Measurements from ENCODE around the gene CD38.
"Not testable (repeated sequence)": the region's sequence is repeated elsewhere in the genome, so short reads cannot be mapped to it uniquely, and the experiment has no call there.

The CD38 gene

GRCh38 chr4:15837591-15837990 is 59.5 kb downstream of the CD38 start:
- H3K27ac ChIP-seq (ENCODE audit: low read length) = no peak overlapping the region
- no CpG with 5 or more reads among the region's 1 CpG for WGBS (ENCODE audit: insufficient coverage, insufficient read length)
- H3K36me3 ChIP-seq (ENCODE audit: control insufficient read depth, insufficient read depth, low read length) = no peaks in the 10 kb centered on the region
- H3K4me1 ChIP-seq (ENCODE audit: control insufficient read depth, insufficient read depth, low read length) = no peaks in the 10 kb centered on the region
- no peaks in the 10 kb centered on the region for H3K27me3 ChIP-seq (ENCODE audit: control insufficient read depth, insufficient read depth, low read length)
- no peak for DNase-seq (ENCODE audit: low read depth, low spot score)
- H3K9me3 ChIP-seq (ENCODE audit: control insufficient read depth, insufficient read depth, low read length) = no peaks in the 10 kb centered on the region
- no peak overlapping the region for H3K4me3 ChIP-seq (ENCODE audit: low read length)

- not testable (repeated sequence) for H3K4me3 ChIP-seq (ENCODE audit: low read length); H3K27ac ChIP-seq (ENCODE audit: low read length); H3K27me3 ChIP-seq (ENCODE audit: control insufficient read depth, insufficient read depth, low read length); H3K36me3 ChIP-seq (ENCODE audit: control insufficient read depth, insufficient read depth, low read length); H3K4me1 ChIP-seq (ENCODE audit: control insufficient read depth, insufficient read depth, low read length); H3K9me3 ChIP-seq (ENCODE audit: control insufficient read depth, insufficient read depth, low read length); DNase-seq (ENCODE audit: low read depth, low spot score)
- no CpG with 5 or more reads among the region's 16 CpGs for WGBS (ENCODE audit: insufficient coverage, insufficient read length)
Measured at GRCh38 chr4:15841194-15841730, 63.1 kb downstream of the CD38 start.

GRCh38 chr4:15847746-15848145 is 69.6 kb downstream of the CD38 start:
- WGBS (ENCODE audit: insufficient coverage, insufficient read length) = no CpG with 5 or more reads among the region's 2 CpGs
- Histone ChIP-seq H3K4me1 (ENCODE audit: control insufficient read depth, insufficient read depth, low read length) (no peaks in the 10 kb centered on the region), H3K4me3 (ENCODE audit: low read length) (no peak overlapping the region), H3K9me3 (ENCODE audit: control insufficient read depth, insufficient read depth, low read length) (no peaks in the 10 kb centered on the region), H3K27ac (ENCODE audit: low read length) (no peak overlapping the region), H3K27me3 (ENCODE audit: control insufficient read depth, insufficient read depth, low read length) (no peaks in the 10 kb centered on the region), H3K36me3 (ENCODE audit: control insufficient read depth, insufficient read depth, low read length) (no peaks in the 10 kb centered on the region)
- no peak for DNase-seq (ENCODE audit: low read depth, low spot score)

- Histone ChIP-seq H3K4me3 (ENCODE audit: low read length) (no peak overlapping the region), H3K4me1 (ENCODE audit: control insufficient read depth, insufficient read depth, low read length) (no peaks in the 10 kb centered on the region), H3K36me3 (ENCODE audit: control insufficient read depth, insufficient read depth, low read length) (no peaks in the 10 kb centered on the region), H3K9me3 (ENCODE audit: control insufficient read depth, insufficient read depth, low read length) (no peaks in the 10 kb centered on the region), H3K27me3 (ENCODE audit: control insufficient read depth, insufficient read depth, low read length) (no peaks in the 10 kb centered on the region), H3K27ac (ENCODE audit: low read length) (no peak overlapping the region)
- no CpG with 5 or more reads among the region's 10 CpGs for WGBS (ENCODE audit: insufficient coverage, insufficient read length)
- no peak for DNase-seq (ENCODE audit: low read depth, low spot score)
Measured at GRCh38 chr4:15848191-15848842, 70.2 kb downstream of the CD38 start.

GRCh38 chr4:15851969-15852368 is 73.8 kb downstream of the CD38 start:
- H3K4me3 ChIP-seq (ENCODE audit: low read length) = no peak overlapping the region
- H3K36me3 ChIP-seq (ENCODE audit: control insufficient read depth, insufficient read depth, low read length) = no peaks in the 10 kb centered on the region
- H3K27ac ChIP-seq (ENCODE audit: low read length) = no peak overlapping the region
- H3K9me3 ChIP-seq (ENCODE audit: control insufficient read depth, insufficient read depth, low read length) = no peaks in the 10 kb centered on the region
- DNase-seq (ENCODE audit: low read depth, low spot score) = no peak
- no CpG with 5 or more reads among the region's 6 CpGs for WGBS (ENCODE audit: insufficient coverage, insufficient read length)
- H3K27me3 ChIP-seq (ENCODE audit: control insufficient read depth, insufficient read depth, low read length) = no peaks in the 10 kb centered on the region
- no peaks in the 10 kb centered on the region for H3K4me1 ChIP-seq (ENCODE audit: control insufficient read depth, insufficient read depth, low read length)

- no peak for DNase-seq (ENCODE audit: low read depth, low spot score)
- H3K27me3 ChIP-seq (ENCODE audit: control insufficient read depth, insufficient read depth, low read length) = no peaks in the 10 kb centered on the region
- H3K4me1 ChIP-seq (ENCODE audit: control insufficient read depth, insufficient read depth, low read length) = no peaks in the 10 kb centered on the region
- H3K4me3 ChIP-seq (ENCODE audit: low read length) = no peak overlapping the region
- WGBS (ENCODE audit: insufficient coverage, insufficient read length) = no CpG with 5 or more reads among the region's 9 CpGs
- H3K9me3 ChIP-seq (ENCODE audit: control insufficient read depth, insufficient read depth, low read length) = no peaks in the 10 kb centered on the region
- no peak overlapping the region for H3K27ac ChIP-seq (ENCODE audit: low read length)
- H3K36me3 ChIP-seq (ENCODE audit: control insufficient read depth, insufficient read depth, low read length) = no peaks in the 10 kb centered on the region
Measured at GRCh38 chr4:15852524-15852923, 74.4 kb downstream of the CD38 start.

GRCh38 chr4:15853345-15853744 is 75.2 kb downstream of the CD38 start:
- Histone ChIP-seq H3K27ac (ENCODE audit: low read length) (no peak overlapping the region), H3K4me1 (ENCODE audit: control insufficient read depth, insufficient read depth, low read length) (no peaks in the 10 kb centered on the region), H3K36me3 (ENCODE audit: control insufficient read depth, insufficient read depth, low read length) (no peaks in the 10 kb centered on the region), H3K27me3 (ENCODE audit: control insufficient read depth, insufficient read depth, low read length) (no peaks in the 10 kb centered on the region), H3K9me3 (ENCODE audit: control insufficient read depth, insufficient read depth, low read length) (no peaks in the 10 kb centered on the region), H3K4me3 (ENCODE audit: low read length) (no peak overlapping the region)
- no CpG with 5 or more reads among the region's 5 CpGs for WGBS (ENCODE audit: insufficient coverage, insufficient read length)
- no peak for DNase-seq (ENCODE audit: low read depth, low spot score)

- H3K4me1 ChIP-seq (ENCODE audit: control insufficient read depth, insufficient read depth, low read length) = no peaks in the 10 kb centered on the region
- no peak overlapping the region for H3K4me3 ChIP-seq (ENCODE audit: low read length)
- no CpG with 5 or more reads among the region's 7 CpGs for WGBS (ENCODE audit: insufficient coverage, insufficient read length)
- H3K27ac ChIP-seq (ENCODE audit: low read length) = no peak overlapping the region
- H3K9me3 ChIP-seq (ENCODE audit: control insufficient read depth, insufficient read depth, low read length) = no peaks in the 10 kb centered on the region
- no peak for DNase-seq (ENCODE audit: low read depth, low spot score)
- no peaks in the 10 kb centered on the region for H3K36me3 ChIP-seq (ENCODE audit: control insufficient read depth, insufficient read depth, low read length)
- H3K27me3 ChIP-seq (ENCODE audit: control insufficient read depth, insufficient read depth, low read length) = no peaks in the 10 kb centered on the region
Measured at GRCh38 chr4:15855804-15856475, 77.8 kb downstream of the CD38 start.

GRCh38 chr4:15861198-15861597 is 83.1 kb downstream of the CD38 start:
- not testable (repeated sequence) for H3K9me3 ChIP-seq (ENCODE audit: control insufficient read depth, insufficient read depth, low read length); H3K4me3 ChIP-seq (ENCODE audit: low read length); DNase-seq (ENCODE audit: low read depth, low spot score); H3K27me3 ChIP-seq (ENCODE audit: control insufficient read depth, insufficient read depth, low read length); H3K4me1 ChIP-seq (ENCODE audit: control insufficient read depth, insufficient read depth, low read length); H3K36me3 ChIP-seq (ENCODE audit: control insufficient read depth, insufficient read depth, low read length); H3K27ac ChIP-seq (ENCODE audit: low read length)
- WGBS (ENCODE audit: insufficient coverage, insufficient read length) = no CpG with 5 or more reads among the region's 4 CpGs

GRCh38 chr4:15864651-15865566 is 86.8 kb downstream of the CD38 start:
- Histone ChIP-seq H3K27me3 (ENCODE audit: control insufficient read depth, insufficient read depth, low read length) (no peaks in the 10 kb centered on the region), H3K36me3 (ENCODE audit: control insufficient read depth, insufficient read depth, low read length) (no peaks in the 10 kb centered on the region), H3K9me3 (ENCODE audit: control insufficient read depth, insufficient read depth, low read length) (no peaks in the 10 kb centered on the region), H3K4me1 (ENCODE audit: control insufficient read depth, insufficient read depth, low read length) (no peaks in the 10 kb centered on the region), H3K4me3 (ENCODE audit: low read length) (no peak overlapping the region), H3K27ac (ENCODE audit: low read length) (no peak overlapping the region)
- DNase-seq (ENCODE audit: low read depth, low spot score) = no peak
- WGBS (ENCODE audit: insufficient coverage, insufficient read length) = no CpG with 5 or more reads among the region's 2 CpGs
